DOHH2 (cell line): ENCODE results near the gene ELAC2.

Source experiments
- CTCF ChIP-seq: fragments of 200-600 bp; sonication (generic); IDR thresholded peaks from one replicate; pipeline ENCODE4 v1.5.1; 2014; ENCODE audit warnings: antibody characterized with exemption, mild to moderate bottlenecking, low read depth, low read length; ENCODE audit not compliant: poor library complexity, severe bottlenecking
- EZH2phosphoT487 ChIP-seq: fragments of 200-600 bp; sonication (generic); IDR thresholded peaks from 2 replicates; pipeline ENCODE4 v1.6.1; 2017; ENCODE audit warnings: borderline replicate concordance, mild to moderate bottlenecking, antibody characterized with exemption, low read length, moderate library complexity, mixed read lengths

GRCh38 chr17:13030056-13030455 is 12.2 kb upstream of the ELAC2 start:
- TF ChIP-seq CTCF (no peak), EZH2phosphoT487 (no peak)
